ENCODE data around the gene AKAP10. TPM values are rescaled to one million over a fixed set of nuclear protein-coding genes. Genes with fewer than 3 reads are reported as not detected.

AKAP10 gene
- total and polyA plus RNA-seq, 2 of the 8 experiments (the other 6 are each of a cell fraction or from before 2014, with no cell fraction given) = 13.3 to 27.0 TPM

GRCh38 chr17:19897090-19897837, 80.4 kb downstream of the AKAP10 start (continued):
- no peak for TF ChIP-seq ATF3 (IDR thresholded peaks at IDR 0.05; ENCODE audit: insufficient read depth, low read depth, low read length)
- no peak for TF ChIP-seq EP300 (IDR thresholded peaks at IDR 0.05; ENCODE audit: borderline replicate concordance in 1 of 2, low read depth in 2 of 2, low read length in 2 of 2)
- TF ChIP-seq POLR2A (IDR thresholded peaks at IDR 0.05; ENCODE audit: control extremely low read depth in 1 of 2, low read depth in 2 of 2, low read length in 2 of 2) = no peak
- no peak for TF ChIP-seq ZNF274 (IDR thresholded peaks at IDR 0.05; ENCODE audit: borderline replicate concordance, extremely low read depth, low read length)
- TF ChIP-seq BRCA1 (IDR thresholded peaks at IDR 0.05; ENCODE audit: low read depth, low read length) = no peak

All from H1 (cell line).